GM23338 (cell line): ENCODE results near the gene FYCO1.

ENCODE experiments used
- CTCF ChIP-seq, 2 experiments: fragments of 200-600 bp in 1 of 2; sonication (generic) in 1 of 2; conservative IDR thresholded peaks; 2 replicates each; pipeline versions ENCODE4 v1.5.1 to v1.6.1; 2016 to 2017; ENCODE audit warnings: antibody characterized with exemption in 2 of 2, low read depth in 2 of 2, mild to moderate bottlenecking in 2 of 2, moderate library complexity in 1 of 2
- EZH2phosphoT487 ChIP-seq: fragments of 200-600 bp; sonication (generic); IDR thresholded peaks from one replicate; pipeline ENCODE4 v1.8.1; 2018; ENCODE audit warnings: antibody characterized with exemption; ENCODE audit not compliant: unreplicated experiment
- JUNB ChIP-seq: IDR thresholded peaks from one replicate; pipeline ENCODE4 v1.6.1; 2016; ENCODE audit warnings: antibody characterized with exemption; ENCODE audit not compliant: unreplicated experiment
- POLR2AphosphoS5 ChIP-seq: IDR thresholded peaks from 2 replicates; pipeline ENCODE4 v1.6.1; 2016; ENCODE audit warnings: antibody characterized with exemption, low read depth

- TF ChIP-seq CTCF (conservative IDR thresholded peaks at IDR 0.05; ENCODE audit: low read depth in 2 of 2): no peak
- TF ChIP-seq EZH2phosphoT487: no peak
- TF ChIP-seq POLR2AphosphoS5: no peak
- no peak for TF ChIP-seq JUNB
Observed at GRCh38 chr3:45907769-45908705, 87.6 kb downstream of the FYCO1 start.
